ENCODE results near the gene ALLC. TPM values are rescaled to one million over a fixed set of nuclear protein-coding genes. Genes with fewer than 3 reads are reported as not detected.

ALLC gene
- total RNA-seq, 4 donors from 2014 or later: not detected

- TF ChIP-seq, protein P1, sequence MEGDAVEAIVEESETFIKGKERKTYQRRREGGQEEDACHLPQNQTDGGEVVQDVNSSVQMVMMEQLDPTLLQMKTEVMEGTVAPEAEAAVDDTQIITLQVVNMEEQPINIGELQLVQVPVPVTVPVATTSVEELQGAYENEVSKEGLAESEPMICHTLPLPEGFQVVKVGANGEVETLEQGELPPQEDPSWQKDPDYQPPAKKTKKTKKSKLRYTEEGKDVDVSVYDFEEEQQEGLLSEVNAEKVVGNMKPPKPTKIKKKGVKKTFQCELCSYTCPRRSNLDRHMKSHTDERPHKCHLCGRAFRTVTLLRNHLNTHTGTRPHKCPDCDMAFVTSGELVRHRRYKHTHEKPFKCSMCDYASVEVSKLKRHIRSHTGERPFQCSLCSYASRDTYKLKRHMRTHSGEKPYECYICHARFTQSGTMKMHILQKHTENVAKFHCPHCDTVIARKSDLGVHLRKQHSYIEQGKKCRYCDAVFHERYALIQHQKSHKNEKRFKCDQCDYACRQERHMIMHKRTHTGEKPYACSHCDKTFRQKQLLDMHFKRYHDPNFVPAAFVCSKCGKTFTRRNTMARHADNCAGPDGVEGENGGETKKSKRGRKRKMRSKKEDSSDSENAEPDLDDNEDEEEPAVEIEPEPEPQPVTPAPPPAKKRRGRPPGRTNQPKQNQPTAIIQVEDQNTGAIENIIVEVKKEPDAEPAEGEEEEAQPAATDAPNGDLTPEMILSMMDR (IDR thresholded peaks at IDR 0.05; ENCODE audit: low read depth): no peak
Measured at GRCh38 chr2:3631161-3631850, 26.7 kb upstream of the ALLC start.

DNA sequence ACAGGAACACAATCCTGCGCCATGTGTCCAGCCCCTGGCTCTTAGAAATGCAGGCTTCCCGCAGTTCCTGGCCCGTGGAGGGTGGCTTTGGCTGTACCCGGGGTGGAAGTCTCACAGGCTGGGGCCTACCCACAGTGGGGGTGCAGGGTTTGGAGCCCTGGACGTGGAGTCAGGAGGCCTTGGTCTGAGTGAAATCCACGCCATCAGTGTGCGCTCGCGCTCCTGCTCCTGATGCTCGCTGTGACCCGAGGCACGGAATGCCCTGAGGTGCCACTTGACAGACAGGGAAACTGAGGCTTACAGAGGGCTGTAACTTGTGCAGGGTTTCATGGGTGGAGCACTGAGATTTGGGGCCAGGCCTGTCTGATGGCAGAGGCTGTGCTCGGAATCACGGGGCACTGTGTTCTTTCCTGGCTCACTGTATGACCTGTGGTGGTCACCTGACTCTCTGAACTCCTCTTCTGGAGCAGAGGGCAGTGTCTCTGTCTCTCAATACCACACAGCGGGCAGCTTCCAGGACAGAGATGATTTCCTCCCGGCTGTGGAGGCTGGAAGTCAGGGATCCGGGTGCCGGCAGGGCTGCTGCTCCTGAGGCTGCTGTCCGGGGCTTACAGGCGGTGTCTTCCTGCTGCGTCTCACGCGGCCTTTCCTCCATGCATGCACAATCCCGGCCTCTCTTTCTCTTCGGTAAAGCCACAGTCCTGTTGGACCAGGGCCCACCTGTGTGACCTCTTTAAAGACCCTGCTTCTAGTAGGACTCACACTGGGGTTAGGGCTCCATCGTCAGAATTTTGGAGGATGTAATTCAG is 25.9 kb upstream of the ALLC start:
- TF ChIP-seq, protein P1 (IDR thresholded peaks at IDR 0.05; ENCODE audit: low read depth): no peak

DNA sequence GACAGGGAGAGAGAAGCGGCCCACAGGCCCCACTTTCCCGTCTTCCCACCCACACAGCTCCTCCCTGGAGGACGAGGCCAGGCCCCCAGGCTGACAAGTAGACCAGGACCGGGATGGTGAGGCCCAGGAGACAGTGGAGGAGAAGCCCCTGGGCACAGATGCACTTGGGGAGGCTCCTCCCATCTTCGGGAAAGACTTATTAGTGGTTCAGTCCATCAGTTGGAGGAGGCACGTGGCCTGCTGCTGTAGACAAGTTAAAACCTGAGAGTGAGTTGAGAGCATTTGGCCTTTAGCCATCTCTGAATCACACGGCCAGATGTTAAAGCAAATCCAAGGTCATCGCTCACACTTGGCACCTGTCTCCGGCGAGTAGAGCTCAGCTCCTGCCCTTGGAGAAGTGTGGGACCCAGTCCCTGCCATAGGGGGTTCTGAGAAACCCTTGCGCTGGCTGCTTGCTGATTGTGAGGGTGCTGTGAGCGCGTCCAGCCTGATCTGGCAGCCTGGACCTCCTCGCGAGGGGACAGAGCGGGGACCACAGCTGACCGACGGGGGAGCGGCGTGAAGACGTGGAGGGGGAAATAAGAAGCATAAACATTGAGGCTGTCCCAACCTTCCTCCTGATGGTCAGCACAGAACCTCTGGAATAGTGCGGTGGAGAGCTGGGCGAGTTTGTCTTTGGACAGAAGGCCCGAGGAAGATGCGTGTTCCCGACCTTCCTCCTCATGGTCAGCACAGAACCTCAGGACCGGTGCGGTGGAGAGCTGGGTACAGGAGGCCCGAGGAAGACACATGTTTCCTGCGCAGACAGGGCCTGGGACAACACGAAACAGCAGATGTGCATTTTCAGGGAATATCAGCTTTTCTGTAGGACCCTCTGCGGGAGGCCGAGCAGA is 24.7 kb upstream of the ALLC start:
- TF ChIP-seq, protein P1 (IDR thresholded peaks at IDR 0.05; ENCODE audit: low read depth): no peak

DNA sequence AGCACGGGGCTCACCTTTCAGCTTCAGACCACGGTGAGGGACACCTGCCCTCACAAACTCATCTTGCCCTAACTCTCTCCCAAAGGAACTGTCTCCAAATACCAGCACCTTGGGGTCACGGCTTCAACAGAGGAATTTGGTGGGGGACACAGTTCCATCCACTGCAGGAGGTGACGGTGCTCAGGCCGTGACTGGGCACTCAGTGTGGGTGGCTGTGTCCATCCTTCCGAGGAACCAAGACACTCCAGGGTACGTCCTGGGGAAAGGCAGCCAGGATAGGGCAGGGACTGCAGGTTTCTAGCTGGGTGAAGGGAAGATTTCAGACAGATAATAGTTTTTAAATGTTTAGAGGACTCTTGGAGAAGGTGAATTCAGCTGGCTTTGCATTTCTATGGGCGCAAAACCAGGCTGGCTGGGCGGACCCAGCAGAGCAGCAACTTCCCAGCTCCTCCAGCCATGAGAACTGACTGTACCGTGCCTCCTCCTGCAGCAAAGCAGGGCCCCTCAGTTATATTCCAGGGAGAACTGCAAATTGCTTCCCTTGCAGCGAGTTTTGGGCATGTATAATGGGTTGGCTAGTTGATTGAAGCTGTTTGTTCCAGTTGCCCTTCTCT is 23.9 kb upstream of the ALLC start:
- TF ChIP-seq, protein P1 (IDR thresholded peaks at IDR 0.05; ENCODE audit: low read depth): no peak

DNA sequence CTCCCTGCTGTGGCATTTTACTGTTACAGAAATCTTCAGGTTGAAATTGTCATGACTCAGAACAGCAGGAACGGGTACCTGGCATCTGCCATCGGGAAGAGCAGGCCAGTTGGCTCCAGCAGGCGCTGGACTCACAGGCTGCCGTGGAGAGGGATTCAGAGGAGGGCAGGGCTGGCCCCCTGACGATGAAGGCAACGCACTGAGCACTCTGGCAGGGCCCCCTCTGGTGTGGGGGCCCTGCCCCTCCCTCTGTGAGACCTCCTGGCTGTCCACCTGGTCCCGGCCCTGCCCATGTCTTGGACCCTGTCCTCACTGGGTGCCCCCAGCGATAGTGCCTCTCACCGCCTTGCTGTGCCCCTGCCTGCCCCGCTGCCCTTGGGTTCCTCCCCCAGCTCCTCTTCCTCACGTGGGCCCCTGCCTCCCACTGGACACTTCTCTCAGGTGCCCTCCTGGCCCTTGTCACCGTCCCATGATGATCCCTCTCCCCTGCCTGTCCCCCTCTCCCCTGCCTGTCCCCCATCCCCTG is 23.3 kb upstream of the ALLC start:
- TF ChIP-seq, protein P1 (IDR thresholded peaks at IDR 0.05; ENCODE audit: low read depth): no peak

DNA sequence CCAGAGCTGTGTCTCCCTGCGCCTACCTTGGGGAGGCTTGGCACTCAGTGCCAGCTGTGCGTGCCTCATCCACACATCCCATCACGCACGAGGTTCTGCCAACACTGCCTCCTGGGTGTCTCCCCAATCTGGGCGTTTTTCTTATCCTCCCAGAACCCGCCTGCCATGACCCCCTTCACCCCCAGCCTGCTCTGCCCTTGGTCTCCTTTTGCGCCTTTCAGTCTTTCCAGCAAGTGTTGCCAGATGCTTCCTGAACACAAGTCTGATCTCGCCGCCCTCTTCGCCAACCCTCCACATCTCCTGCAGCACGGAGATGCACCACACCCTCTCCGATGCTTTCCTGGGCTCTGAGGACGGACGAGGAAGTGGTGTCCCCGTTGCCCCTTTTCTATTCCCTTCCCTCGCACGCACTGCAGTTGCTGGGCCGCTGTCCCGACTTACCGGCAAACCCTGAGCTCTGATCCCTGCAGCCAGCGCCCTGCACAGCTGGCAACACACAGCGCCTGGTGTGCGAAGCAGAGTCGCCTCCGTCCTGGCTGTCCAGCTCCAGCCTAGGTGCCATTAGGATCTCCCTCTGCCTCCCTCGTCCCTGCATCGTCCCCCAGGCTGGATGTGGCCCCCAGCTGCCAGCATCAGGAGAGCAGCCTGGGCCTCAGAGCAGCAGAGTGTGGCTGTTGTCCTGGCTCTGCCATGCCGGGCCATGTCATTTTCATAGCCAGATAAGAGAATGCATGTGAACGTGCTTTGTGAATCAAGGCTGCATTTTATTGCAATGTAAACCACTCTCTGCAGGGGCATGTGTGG is 22.6 kb upstream of the ALLC start:
- TF ChIP-seq, protein P1 (IDR thresholded peaks at IDR 0.05; ENCODE audit: low read depth): no peak
